Activated CD4-positive, alpha-beta T cell treated with anti-CD3 and anti-CD28 coated beads, Interleukin-2, amount 10 ng/mL, durations not matched to agents 24 days and 14 days (primary cell): ENCODE measurements around the gene PALD1. TPM values are rescaled to one million over a fixed set of nuclear protein-coding genes. Genes with fewer than 3 reads are reported as not detected.

Experiments used
- DNase-seq: peaks from one replicate; pipeline ENCODE4 v3.0.0; 2022
- H3K27ac Mint-ChIP-seq: one replicate; pipeline ENCODE4 v1.8.0; 2022; ENCODE audit warnings: mild to moderate bottlenecking, mixed read lengths
- H3K27me3 Mint-ChIP-seq: one replicate; pipeline ENCODE4 v1.8.0; 2022; ENCODE audit warnings: mixed read lengths
- H3K36me3 Mint-ChIP-seq: one replicate; pipeline ENCODE4 v1.8.0; 2022; ENCODE audit warnings: low read depth, mild to moderate bottlenecking, mixed read lengths
- H3K4me1 Mint-ChIP-seq: one replicate; pipeline ENCODE4 v1.8.0; 2021; ENCODE audit warnings: mixed read lengths
- H3K4me3 Mint-ChIP-seq: one replicate; pipeline ENCODE4 v1.8.0; 2022; ENCODE audit warnings: mild to moderate bottlenecking, moderate library complexity, mixed read lengths
- H3K9me3 Mint-ChIP-seq: one replicate; pipeline ENCODE4 v1.8.0; 2021; ENCODE audit warnings: mixed read lengths
- intact Hi-C: fragments of 100-400 bp; cut with micrococcal nuclease; formaldehyde crosslinking; loops from one replicate; pipeline ENCODE4 v1.15.1; 2023
- total RNA-seq: library from RNA; stranded (reverse); gene quantifications from 2 replicates; pipeline ENCODE4 v1.2.3, GENCODE V29; 2022

The PALD1 gene
- total RNA-seq, 1 donor from 2014 or later = 1.9 TPM

- intact Hi-C loops = no loop called here
- Mint-ChIP-seq H3K27ac (no peak overlapping the region), H3K36me3 (no peaks in the 10 kb centered on the region), H3K4me3 (no peak overlapping the region), H3K9me3 (no peaks in the 10 kb centered on the region), H3K4me1 (no peaks in the 10 kb centered on the region), H3K27me3 (peaks cover 5% of the 10 kb centered on the region)
- DNase-seq = no peak
These were observed 31.9 kb downstream of the PALD1 start for GRCh38 chr10:70510453-70510852.

GRCh38 chr10:70510904-70511303, 32.3 kb downstream of the PALD1 start:
- H3K9me3 Mint-ChIP-seq = no peaks in the 10 kb centered on the region
- no peak for DNase-seq
- intact Hi-C loops = no loop called here
- H3K27ac Mint-ChIP-seq = no peak overlapping the region
- H3K4me3 Mint-ChIP-seq = no peak overlapping the region
- peaks cover 5% of the 10 kb centered on the region for H3K27me3 Mint-ChIP-seq
- H3K4me1 Mint-ChIP-seq = no peaks in the 10 kb centered on the region
- H3K36me3 Mint-ChIP-seq = no peaks in the 10 kb centered on the region

- no peak overlapping the region for H3K27ac Mint-ChIP-seq
- no peak overlapping the region for H3K4me3 Mint-ChIP-seq
- no peak for DNase-seq
- peaks cover 5% of the 10 kb centered on the region for H3K27me3 Mint-ChIP-seq
- H3K4me1 Mint-ChIP-seq = no peaks in the 10 kb centered on the region
- no peaks in the 10 kb centered on the region for H3K36me3 Mint-ChIP-seq
- intact Hi-C loops = no loop called here
- no peaks in the 10 kb centered on the region for H3K9me3 Mint-ChIP-seq
These were observed 33.6 kb downstream of the PALD1 start for GRCh38 chr10:70512149-70512639.

GRCh38 chr10:70513848-70514309, 35.3 kb downstream of the PALD1 start:
- H3K4me1 Mint-ChIP-seq = no peaks in the 10 kb centered on the region
- peaks cover 5% of the 10 kb centered on the region for H3K27me3 Mint-ChIP-seq
- H3K9me3 Mint-ChIP-seq = no peaks in the 10 kb centered on the region
- DNase-seq = no peak
- H3K27ac Mint-ChIP-seq = no peak overlapping the region
- H3K4me3 Mint-ChIP-seq = no peak overlapping the region
- H3K36me3 Mint-ChIP-seq = no peaks in the 10 kb centered on the region
- intact Hi-C loops = no loop called here

- intact Hi-C loops = no loop called here
- Mint-ChIP-seq H3K4me3 (no peak overlapping the region), H3K9me3 (no peaks in the 10 kb centered on the region), H3K27me3 (peaks cover 5% of the 10 kb centered on the region), H3K4me1 (no peaks in the 10 kb centered on the region), H3K36me3 (no peaks in the 10 kb centered on the region), H3K27ac (no peak overlapping the region)
- no peak for DNase-seq
These were observed 36.0 kb downstream of the PALD1 start for GRCh38 chr10:70514591-70514990.

GRCh38 chr10:70515035-70515667, 36.6 kb downstream of the PALD1 start:
- H3K4me1 Mint-ChIP-seq = no peaks in the 10 kb centered on the region
- no peak overlapping the region for H3K27ac Mint-ChIP-seq
- intact Hi-C loops = no loop called here
- H3K36me3 Mint-ChIP-seq = no peaks in the 10 kb centered on the region
- no peak for DNase-seq
- H3K27me3 Mint-ChIP-seq = peaks cover 5% of the 10 kb centered on the region
- H3K4me3 Mint-ChIP-seq = no peak overlapping the region
- H3K9me3 Mint-ChIP-seq = no peaks in the 10 kb centered on the region

GRCh38 chr10:70518695-70519094, 40.1 kb downstream of the PALD1 start:
- no peak overlapping the region for H3K4me3 Mint-ChIP-seq
- intact Hi-C loops = no loop called here
- H3K36me3 Mint-ChIP-seq = no peaks in the 10 kb centered on the region
- H3K9me3 Mint-ChIP-seq = no peaks in the 10 kb centered on the region
- no peaks in the 10 kb centered on the region for H3K4me1 Mint-ChIP-seq
- peaks cover 3% of the 10 kb centered on the region for H3K27me3 Mint-ChIP-seq
- H3K27ac Mint-ChIP-seq = no peak overlapping the region
- no peak for DNase-seq

- no peak for DNase-seq
- no peak overlapping the region for H3K27ac Mint-ChIP-seq
- H3K9me3 Mint-ChIP-seq = no peaks in the 10 kb centered on the region
- H3K4me3 Mint-ChIP-seq = no peak overlapping the region
- H3K36me3 Mint-ChIP-seq = no peaks in the 10 kb centered on the region
- intact Hi-C loops = no loop called here
- H3K4me1 Mint-ChIP-seq = no peaks in the 10 kb centered on the region
- H3K27me3 Mint-ChIP-seq = no peaks in the 10 kb centered on the region
These were observed 44.5 kb downstream of the PALD1 start for GRCh38 chr10:70523057-70523456.

- intact Hi-C loops = no loop called here
- Mint-ChIP-seq H3K4me3 (no peak overlapping the region), H3K27me3 (no peaks in the 10 kb centered on the region), H3K4me1 (no peaks in the 10 kb centered on the region), H3K9me3 (no peaks in the 10 kb centered on the region), H3K36me3 (no peaks in the 10 kb centered on the region), H3K27ac (no peak overlapping the region)
- DNase-seq = no peak
These were observed 45.0 kb downstream of the PALD1 start for GRCh38 chr10:70523549-70523948.

- Mint-ChIP-seq H3K4me3 (no peak overlapping the region), H3K36me3 (no peaks in the 10 kb centered on the region), H3K9me3 (no peaks in the 10 kb centered on the region), H3K4me1 (no peaks in the 10 kb centered on the region), H3K27ac (no peak overlapping the region), H3K27me3 (no peaks in the 10 kb centered on the region)
- no peak for DNase-seq
- intact Hi-C loops = no loop called here
These were observed 49.7 kb downstream of the PALD1 start for GRCh38 chr10:70528314-70528713.

GRCh38 chr10:70528741-70529362, 50.3 kb downstream of the PALD1 start:
- Mint-ChIP-seq H3K4me1 (no peaks in the 10 kb centered on the region), H3K27me3 (no peaks in the 10 kb centered on the region), H3K9me3 (no peaks in the 10 kb centered on the region), H3K4me3 (no peak overlapping the region), H3K27ac (no peak overlapping the region), H3K36me3 (no peaks in the 10 kb centered on the region)
- no peak for DNase-seq
- intact Hi-C loops = no loop called here

- no peaks in the 10 kb centered on the region for H3K27me3 Mint-ChIP-seq
- DNase-seq = no peak
- intact Hi-C loops = no loop called here
- no peaks in the 10 kb centered on the region for H3K4me1 Mint-ChIP-seq
- H3K36me3 Mint-ChIP-seq = no peaks in the 10 kb centered on the region
- no peaks in the 10 kb centered on the region for H3K9me3 Mint-ChIP-seq
- H3K4me3 Mint-ChIP-seq = no peak overlapping the region
- H3K27ac Mint-ChIP-seq = no peak overlapping the region
These were observed 51.3 kb downstream of the PALD1 start for GRCh38 chr10:70529848-70530247.

- intact Hi-C loops = no loop called here
- Mint-ChIP-seq H3K27me3 (no peaks in the 10 kb centered on the region), H3K9me3 (no peaks in the 10 kb centered on the region), H3K27ac (no peak overlapping the region), H3K4me1 (no peaks in the 10 kb centered on the region), H3K4me3 (no peak overlapping the region), H3K36me3 (no peaks in the 10 kb centered on the region)
- no peak for DNase-seq
These were observed 51.7 kb downstream of the PALD1 start for GRCh38 chr10:70530315-70530714.

- no peaks in the 10 kb centered on the region for H3K9me3 Mint-ChIP-seq
- H3K4me3 Mint-ChIP-seq = no peak overlapping the region
- DNase-seq = no peak
- no peaks in the 10 kb centered on the region for H3K27me3 Mint-ChIP-seq
- no peak overlapping the region for H3K27ac Mint-ChIP-seq
- H3K36me3 Mint-ChIP-seq = no peaks in the 10 kb centered on the region
- no peaks in the 10 kb centered on the region for H3K4me1 Mint-ChIP-seq
- intact Hi-C loops = no loop called here
These were observed 54.1 kb downstream of the PALD1 start for GRCh38 chr10:70532554-70533188.
